Measurements from ENCODE around the gene FSCN2.

DNA sequence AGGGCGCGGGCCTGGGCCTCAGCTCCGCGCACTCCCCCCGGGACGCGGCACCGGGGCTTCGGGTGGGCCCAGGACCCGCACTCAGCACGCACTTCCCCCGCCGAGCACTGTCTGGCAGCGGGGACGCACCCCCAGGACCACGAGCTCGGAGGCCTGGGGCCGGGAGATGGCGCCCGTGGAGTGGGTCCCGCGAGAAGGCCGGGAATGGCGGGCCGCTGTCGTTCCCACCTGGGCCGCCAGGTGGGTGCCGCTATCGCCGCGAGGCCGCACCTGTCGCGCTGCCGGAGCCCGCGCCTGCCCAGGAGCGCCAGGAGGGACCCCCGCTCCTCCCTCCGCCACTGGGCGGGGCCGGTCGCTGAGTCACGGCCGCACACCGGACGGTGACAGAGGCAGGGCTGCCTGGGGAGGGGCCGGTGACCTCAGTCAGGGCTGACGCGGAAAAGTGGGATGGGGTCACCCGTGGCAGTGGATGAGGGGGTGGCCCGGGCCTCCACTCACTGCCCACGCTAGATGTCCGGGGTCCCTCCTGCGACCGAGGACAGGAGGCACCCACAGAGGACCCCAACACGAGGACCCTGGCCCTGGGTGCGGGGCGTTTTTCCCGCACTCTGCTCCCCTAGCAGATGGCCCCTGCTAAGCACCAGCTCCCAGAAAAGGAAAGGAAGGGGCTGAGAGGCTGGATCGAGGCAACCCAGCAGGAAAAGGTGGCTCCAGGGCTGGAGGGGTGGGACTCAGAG lies 8.7 kb upstream of the FSCN2 start:
- TF ChIP-seq, protein P1, sequence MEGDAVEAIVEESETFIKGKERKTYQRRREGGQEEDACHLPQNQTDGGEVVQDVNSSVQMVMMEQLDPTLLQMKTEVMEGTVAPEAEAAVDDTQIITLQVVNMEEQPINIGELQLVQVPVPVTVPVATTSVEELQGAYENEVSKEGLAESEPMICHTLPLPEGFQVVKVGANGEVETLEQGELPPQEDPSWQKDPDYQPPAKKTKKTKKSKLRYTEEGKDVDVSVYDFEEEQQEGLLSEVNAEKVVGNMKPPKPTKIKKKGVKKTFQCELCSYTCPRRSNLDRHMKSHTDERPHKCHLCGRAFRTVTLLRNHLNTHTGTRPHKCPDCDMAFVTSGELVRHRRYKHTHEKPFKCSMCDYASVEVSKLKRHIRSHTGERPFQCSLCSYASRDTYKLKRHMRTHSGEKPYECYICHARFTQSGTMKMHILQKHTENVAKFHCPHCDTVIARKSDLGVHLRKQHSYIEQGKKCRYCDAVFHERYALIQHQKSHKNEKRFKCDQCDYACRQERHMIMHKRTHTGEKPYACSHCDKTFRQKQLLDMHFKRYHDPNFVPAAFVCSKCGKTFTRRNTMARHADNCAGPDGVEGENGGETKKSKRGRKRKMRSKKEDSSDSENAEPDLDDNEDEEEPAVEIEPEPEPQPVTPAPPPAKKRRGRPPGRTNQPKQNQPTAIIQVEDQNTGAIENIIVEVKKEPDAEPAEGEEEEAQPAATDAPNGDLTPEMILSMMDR (IDR thresholded peaks at IDR 0.05), result peak; percentile 19 to 33 (median 24)
- no peak for TF ChIP-seq POLR2A (IDR thresholded peaks at IDR 0.05)
- TF ChIP-seq POLR2AphosphoS5 (IDR thresholded peaks at IDR 0.05; ENCODE audit: insufficient read depth in 1 of 2, low read depth in 1 of 2), result no peak
